B cell (primary cell): ENCODE measurements around the gene VSIG10L2. TPM values are rescaled to one million over a fixed set of nuclear protein-coding genes. Genes with fewer than 3 reads are reported as not detected.

Experiments
- ATAC-seq: fragments of 200-7000 bp; cut with Tn5 transposase; one replicate; pipeline ENCODE4 v1.10.0; 2021; ENCODE audit warnings: low read depth, mild to moderate bottlenecking, moderate number of reproducible peaks, moderate library complexity
- CTCF ChIA-PET: fragments of 350-600 bp; sonication (Branson Sonifier 250); formaldehyde crosslinking; loops from one replicate; lab custom pipeline; 2021; ENCODE audit warnings: antibody characterized with exemption, inconsistent platforms; lab: Charles Lee
- POLR2A ChIA-PET: fragments of 350-600 bp; sonication (Branson Sonifier 250); formaldehyde crosslinking; loops from one replicate; lab custom pipeline; 2021; ENCODE audit warnings: antibody characterized with exemption; lab: Charles Lee
- DNase-seq: peaks from one replicate; pipeline ENCODE4 v3.0.0; 2013
- H2AFZ ChIP-seq: 2 replicates; pipeline ENCODE4 v1.6.1; 2012; ENCODE audit warnings: mild to moderate bottlenecking, low read depth, low read length; ENCODE audit not compliant: insufficient read depth, poor library complexity, severe bottlenecking
- H3K27ac ChIP-seq, 2 donors: 1 replicate in 1 of 2; 2 replicates in 1 of 2; pipeline ENCODE4 v1.5.1; 2012 to 2013; ENCODE audit warnings: low read length in 2 of 2, mild to moderate bottlenecking in 2 of 2, moderate library complexity in 1 of 2
- H3K27me3 ChIP-seq, 4 experiments: fragments of 200-600 bp in 1 of 4; sonication (generic) in 1 of 4; replicated peaks in 1 of 4; 1 replicate in 2 of 4; 2 replicates in 2 of 4; pipeline versions ENCODE4 v1.6.1 to v1.7.0; 2013 to 2016; ENCODE audit warnings: low read length in 3 of 4, mild to moderate bottlenecking in 2 of 4, mixed read lengths in 1 of 4, moderate library complexity in 1 of 4; ENCODE audit not compliant: insufficient read depth in 4 of 4, control insufficient read depth in 3 of 4; ENCODE audit errors: control extremely low read depth in 1 of 4
- H3K36me3 ChIP-seq, 2 experiments: replicated peaks in 1 of 2; 1 replicate in 1 of 2; 2 replicates in 1 of 2; pipeline versions ENCODE4 v1.6.1 to v1.7.1; 2013; ENCODE audit warnings: low read length in 1 of 2; ENCODE audit not compliant: insufficient read depth in 2 of 2, control insufficient read depth in 1 of 2; ENCODE audit errors: control extremely low read depth in 1 of 2, extremely low read depth in 1 of 2
- H3K4me1 ChIP-seq, 2 donors: fragments of 200-600 bp in 1 of 2; sonication (generic) in 1 of 2; 1 replicate in 1 of 2; 2 replicates in 1 of 2; pipeline versions ENCODE4 v1.5.1 to v1.6.1; 2013 to 2017; ENCODE audit warnings: low read length in 2 of 2; ENCODE audit not compliant: control insufficient read depth in 2 of 2, insufficient read depth in 2 of 2
- H3K4me2 ChIP-seq: replicated peaks from 2 replicates; pipeline ENCODE3; 2012; ENCODE audit warnings: mild to moderate bottlenecking, low read depth, low read length; ENCODE audit not compliant: poor library complexity, severe bottlenecking
- H3K4me3 ChIP-seq, 5 experiments: fragments of 200-600 bp in 1 of 5; sonication (generic) in 1 of 5; 1 replicate in 3 of 5; 2 replicates in 2 of 5; pipeline versions ENCODE4 v1.5.1 to v1.7.0; 2011 to 2016; ENCODE audit warnings: low read length in 4 of 5, mild to moderate bottlenecking in 4 of 5, low read depth in 2 of 5, control low read depth in 1 of 5, moderate library complexity in 1 of 5; ENCODE audit not compliant: insufficient read depth in 1 of 5; ENCODE audit errors: control extremely low read depth in 1 of 5, extremely low read depth in 1 of 5
- H3K79me2 ChIP-seq: fragments of 200-600 bp; sonication (generic); one replicate; pipeline ENCODE4 v1.6.0; 2016; ENCODE audit warnings: low read length; ENCODE audit not compliant: control insufficient read depth, insufficient read depth
- H3K9ac ChIP-seq: fragments of 200-600 bp; sonication (generic); 2 replicates; pipeline ENCODE4 v1.6.1; 2017; ENCODE audit warnings: mild to moderate bottlenecking, low read length, moderate library complexity
- H3K9me3 ChIP-seq, 3 donors: one replicate each; pipeline versions ENCODE4 v1.6.1 to v1.7.1; 2013; ENCODE audit warnings: low read length in 2 of 3; ENCODE audit not compliant: control insufficient read depth in 2 of 3, insufficient read depth in 1 of 3; ENCODE audit errors: control extremely low read depth in 1 of 3
- H4K20me1 ChIP-seq: 2 replicates; pipeline ENCODE4 v1.6.0; 2012; ENCODE audit warnings: mild to moderate bottlenecking, low read length; ENCODE audit not compliant: insufficient read depth, control insufficient read depth, poor library complexity, severe bottlenecking
- H3K27ac Mint-ChIP-seq: one replicate; pipeline ENCODE4 v1.8.0; 2021; ENCODE audit warnings: mixed read lengths
- H3K27me3 Mint-ChIP-seq: one replicate; pipeline ENCODE4 v1.8.0; 2021; ENCODE audit warnings: mixed read lengths
- H3K4me1 Mint-ChIP-seq: one replicate; pipeline ENCODE4 v1.8.0; 2021; ENCODE audit warnings: mixed read lengths
- H3K4me3 Mint-ChIP-seq: one replicate; pipeline ENCODE4 v1.8.0; 2021; ENCODE audit warnings: mixed read lengths
- H3K9me3 Mint-ChIP-seq: one replicate; pipeline ENCODE4 v1.8.0; 2022; ENCODE audit warnings: mixed read lengths; ENCODE audit not compliant: insufficient read depth
- EZH2 ChIP-seq: IDR thresholded peaks from 2 replicates; pipeline ENCODE4 v1.6.1; 2012; ENCODE audit warnings: borderline replicate concordance, low read depth, mild to moderate bottlenecking, moderate library complexity, low read length; ENCODE audit not compliant: insufficient read depth, poor library complexity, severe bottlenecking
- WGBS: methylation state at CpG from one replicate; pipeline ENCODE4 v1.1.5; 2013; ENCODE audit warnings: missing lambda C conversion rate; ENCODE audit not compliant: insufficient coverage; 5-methylcytosine and 5-hydroxymethylcytosine counted together
- intact Hi-C: fragments of 100-400 bp; cut with micrococcal nuclease; formaldehyde crosslinking; loops from one replicate; pipeline ENCODE4 v1.10.0; 2022
- polyA plus RNA-seq: library from polyadenylated mRNA; depleted of rRNA; stranded (reverse); fragments of >200 nt; gene quantifications from 2 replicates; pipeline ENCODE4 v1.2.3, GENCODE V29; 2012
- total RNA-seq, 2 donors: library from RNA; stranded (reverse); fragments of 120-200 nt in 1 of 2; gene quantifications; 1 replicate in 1 of 2; 2 replicates in 1 of 2; pipeline versions ENCODE4 v1.2.3 to v1.2.4, GENCODE V29; 2013 to 2022
- TF ChIP-seq, protein P1 (sequence below): fragments of 200-600 bp; IDR thresholded peaks from one replicate; pipeline ENCODE4 v1.8.0; 2022; ENCODE audit warnings: antibody characterized with exemption, mild to moderate bottlenecking

Gene VSIG10L2
- total and polyA plus RNA-seq, 2 donors (not counting 1 experiment from before 2014, with no cell fraction given) = not detected

DNA sequence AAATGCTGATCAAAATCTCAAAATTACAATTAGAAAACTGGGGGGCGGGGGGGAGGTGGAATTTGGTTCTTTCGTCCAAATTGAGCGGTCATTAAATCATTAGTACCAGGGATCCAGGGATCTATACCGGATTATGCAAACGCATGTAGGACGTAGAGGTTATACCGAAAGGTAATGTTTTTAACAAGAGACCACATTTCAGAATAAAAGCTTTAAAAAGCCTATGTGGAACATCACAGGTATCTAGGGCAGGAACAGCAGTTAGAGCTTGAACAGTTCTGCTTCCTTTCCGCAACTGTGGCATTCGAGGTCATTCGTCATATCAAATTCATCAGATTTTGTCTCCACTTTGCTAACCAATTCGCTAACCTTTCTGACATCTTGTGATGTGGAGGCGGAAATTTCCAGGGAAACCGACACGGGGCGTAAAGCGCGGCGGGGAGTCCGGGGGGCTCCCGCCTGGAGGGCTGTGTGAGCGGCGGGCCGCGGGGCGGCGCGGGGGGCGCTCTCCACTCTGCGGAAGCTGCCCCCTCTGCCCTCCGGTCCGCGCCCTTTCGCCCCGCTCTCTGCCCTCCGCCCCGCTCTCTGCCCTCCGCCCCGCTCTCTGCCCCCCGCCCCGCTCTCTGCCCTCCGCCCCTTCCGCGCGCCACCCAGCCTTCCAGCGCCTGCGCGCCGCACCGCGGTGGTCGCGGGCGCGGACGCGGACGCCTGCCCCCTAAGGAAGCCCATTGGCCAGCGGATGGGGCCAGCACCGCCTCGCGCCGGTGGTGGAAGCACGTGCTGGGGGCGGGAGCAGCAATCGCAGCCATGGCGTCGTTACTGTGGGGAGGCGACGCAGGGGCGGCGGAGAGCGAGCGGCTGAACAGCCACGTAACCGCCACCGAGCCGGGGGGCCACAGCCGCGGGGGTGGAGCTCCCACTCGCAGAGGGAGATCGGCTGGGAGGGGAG is 41.9 kb upstream of the VSIG10L2 start, which contains the start of gene DDX25:
Gene DDX25 (plus strand): TSS at position 798 of the 949 bp plus-strand sequence. CDS start 10 bp downstream, at position 808.
- Histone ChIP-seq H3K9ac (peak within 1 kb of the TSS; percentile 91), H4K20me1 (no peaks in the 10 kb centered on the region), H2AFZ (peak within 1 kb of the TSS; percentile 93), H3K27ac (no peak within 1 kb of the TSS), H3K4me1 (peaks cover 23 to 26% of the 10 kb centered on the region in 2 donors), H3K4me2 (peak within 1 kb of the TSS; percentile 83), H3K4me3 (peak within 1 kb of the TSS; percentile 67 to 98 (median 81)), H3K36me3 (peaks cover 4 to 9% of the 10 kb centered on the region in 2 experiments), H3K27me3 (peaks cover 0 to 27% (median 19%) of the 10 kb centered on the region in 4 experiments), H3K9me3 (peaks cover 0 to 7% (median 3%) of the 10 kb centered on the region in 3 donors), H3K79me2 (peaks cover 26% of the 10 kb centered on the region)
- intact Hi-C loops = loop anchor here (1.0 to 5.0 kb wide), 5 partner anchors 17 to 952 kb away; partner anchors contain the start of genes CCDC15, CHEK1, FAM118B and HYLS1
- Mint-ChIP-seq H3K4me1 (peaks cover 24% of the 10 kb centered on the region), H3K27me3 (peaks cover 38% of the 10 kb centered on the region), H3K9me3 (no peaks in the 10 kb centered on the region), H3K27ac (peak within 1 kb of the TSS; percentile 6), H3K4me3 (peak within 1 kb of the TSS; percentile 97)
- peak; percentile 36 for DNase-seq
- POLR2A ChIA-PET = interaction anchor here (2.3 kb wide), 1 partner anchor 17 kb away, joined by 17 read pairs; the partner anchor contains the start of gene HYLS1
- CTCF ChIA-PET = interaction anchor here (0.9 to 1.7 kb wide), 5 partner anchors 14 to 29 kb away, joined by 3 to 14 read pairs (median 4); partner anchors contain the start of gene HYLS1
- ATAC-seq = no peak
- WGBS = 13% methylated on average over 67 of the region's 81 CpGs
- TF ChIP-seq EZH2 = no peak
- TF ChIP-seq, protein P1, sequence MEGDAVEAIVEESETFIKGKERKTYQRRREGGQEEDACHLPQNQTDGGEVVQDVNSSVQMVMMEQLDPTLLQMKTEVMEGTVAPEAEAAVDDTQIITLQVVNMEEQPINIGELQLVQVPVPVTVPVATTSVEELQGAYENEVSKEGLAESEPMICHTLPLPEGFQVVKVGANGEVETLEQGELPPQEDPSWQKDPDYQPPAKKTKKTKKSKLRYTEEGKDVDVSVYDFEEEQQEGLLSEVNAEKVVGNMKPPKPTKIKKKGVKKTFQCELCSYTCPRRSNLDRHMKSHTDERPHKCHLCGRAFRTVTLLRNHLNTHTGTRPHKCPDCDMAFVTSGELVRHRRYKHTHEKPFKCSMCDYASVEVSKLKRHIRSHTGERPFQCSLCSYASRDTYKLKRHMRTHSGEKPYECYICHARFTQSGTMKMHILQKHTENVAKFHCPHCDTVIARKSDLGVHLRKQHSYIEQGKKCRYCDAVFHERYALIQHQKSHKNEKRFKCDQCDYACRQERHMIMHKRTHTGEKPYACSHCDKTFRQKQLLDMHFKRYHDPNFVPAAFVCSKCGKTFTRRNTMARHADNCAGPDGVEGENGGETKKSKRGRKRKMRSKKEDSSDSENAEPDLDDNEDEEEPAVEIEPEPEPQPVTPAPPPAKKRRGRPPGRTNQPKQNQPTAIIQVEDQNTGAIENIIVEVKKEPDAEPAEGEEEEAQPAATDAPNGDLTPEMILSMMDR = no peak
